SK-N-SH (cell line): ENCODE measurements around the gene CA5A. TPM values are rescaled to one million over a fixed set of nuclear protein-coding genes. Genes with fewer than 3 reads are reported as not detected.

Experiments used
- CTCF ChIA-PET: fragments of 300-600, 350-600 bp; formaldehyde crosslinking; extraction: SDS; loops from one replicate; lab custom pipeline; 2021; lab: Yijun Ruan, JAX
- POLR2A ChIA-PET: fragments of 350-600 bp; sonication (Branson Sonifier 250); formaldehyde crosslinking; extraction: SDS; loops from one replicate; lab custom pipeline; 2020; ENCODE audit warnings: antibody characterized with exemption, inconsistent platforms; lab: Yijun Ruan, JAX
- DNase-seq: peaks from one replicate; pipeline ENCODE4 v3.0.0; 2012
- H2AFZ ChIP-seq: fragments of 200-600 bp; sonication (generic); 2 replicates; pipeline ENCODE4 v1.8.1; 2016; ENCODE audit warnings: antibody characterized with exemption, mild to moderate bottlenecking, low read depth
- H3F3A ChIP-seq: fragments of 200-600 bp; sonication (generic); replicated peaks from 2 replicates; pipeline ENCODE3; 2016; ENCODE audit warnings: antibody characterized with exemption, mild to moderate bottlenecking; ENCODE audit not compliant: insufficient read depth
- H3K27ac ChIP-seq, 2 experiments: fragments of 200-500 bp in 1 of 2; fragments of 200-600 bp in 1 of 2; sonication (Bioruptor generic) in 1 of 2; sonication (generic), shearing (Covaris generic) in 1 of 2; 2 replicates each; pipeline versions ENCODE4 v1.5.1 to v1.6.1; 2014 to 2016; ENCODE audit warnings: low read depth in 2 of 2, inconsistent platforms in 1 of 2, low read length in 1 of 2, mild to moderate bottlenecking in 1 of 2, mixed read lengths in 1 of 2
- H3K27me3 ChIP-seq: fragments of 200-600 bp; sonication (generic), shearing (Covaris generic); 2 replicates; pipeline ENCODE4 v1.6.1; 2016; ENCODE audit warnings: mixed run types; ENCODE audit not compliant: insufficient read depth
- H3K36me3 ChIP-seq, 2 experiments: fragments of 200-500 bp in 1 of 2; fragments of 200-600 bp in 1 of 2; sonication (Bioruptor generic) in 1 of 2; sonication (generic) in 1 of 2; replicated peaks in 1 of 2; 2 replicates each; pipeline versions ENCODE3 to v1.5.1; 2014 to 2016; ENCODE audit warnings: low read length in 1 of 2, mild to moderate bottlenecking in 1 of 2; ENCODE audit not compliant: insufficient read depth in 2 of 2, control insufficient read depth in 1 of 2
- H3K4me1 ChIP-seq, 2 experiments: fragments of 200-500 bp in 1 of 2; fragments of 200-600 bp in 1 of 2; sonication (Bioruptor generic) in 1 of 2; sonication (generic), shearing (Covaris generic) in 1 of 2; 2 replicates each; pipeline versions ENCODE4 v1.5.1 to v1.6.1; 2014 to 2016; ENCODE audit warnings: low read depth in 1 of 2, low read length in 1 of 2, mixed run types in 1 of 2; ENCODE audit not compliant: insufficient read depth in 2 of 2, control insufficient read depth in 1 of 2
- H3K4me2 ChIP-seq: fragments of 200-600 bp; sonication (generic), shearing (Covaris generic); 2 replicates; pipeline ENCODE4 v1.6.1; 2017; ENCODE audit warnings: mixed run types
- H3K4me3 ChIP-seq, 2 experiments: fragments of 200-500 bp in 1 of 2; fragments of 200-600 bp in 1 of 2; sonication (Bioruptor generic) in 1 of 2; sonication (generic), shearing (Covaris generic) in 1 of 2; 2 replicates each; pipeline versions ENCODE4 v1.5.1 to v1.8.1; 2014 to 2016; ENCODE audit warnings: low read depth in 2 of 2, inconsistent platforms in 1 of 2, low read length in 1 of 2, mild to moderate bottlenecking in 1 of 2, mixed read lengths in 1 of 2, moderate library complexity in 1 of 2
- H3K79me2 ChIP-seq: fragments of 200-600 bp; sonication (generic); 2 replicates; pipeline ENCODE4 v1.8.1; 2017; ENCODE audit warnings: mild to moderate bottlenecking; ENCODE audit not compliant: insufficient read depth
- H3K9ac ChIP-seq: fragments of 200-600 bp; sonication (generic); 2 replicates; pipeline ENCODE4 v1.6.1; 2017; ENCODE audit warnings: mixed run types
- H3K9me2 ChIP-seq: fragments of 200-600 bp; sonication (generic); 2 replicates; pipeline ENCODE4 v1.6.1; 2017; ENCODE audit warnings: mixed run types
- H3K9me3 ChIP-seq: fragments of 200-600 bp; sonication (generic); 2 replicates; pipeline ENCODE4 v1.6.1; 2017; ENCODE audit warnings: mixed run types, mild to moderate bottlenecking, moderate library complexity
- H4K20me1 ChIP-seq: fragments of 200-600 bp; sonication (generic); 2 replicates; pipeline ENCODE4 v1.6.1; 2017; ENCODE audit warnings: mild to moderate bottlenecking, mixed run types; ENCODE audit not compliant: insufficient read depth
- FOXM1 ChIP-seq: IDR thresholded peaks from 2 replicates; pipeline ENCODE4 v1.4.0; 2012; ENCODE audit warnings: low read depth, mild to moderate bottlenecking
- GATA2 ChIP-seq: sonication (generic); formaldehyde crosslinking; IDR thresholded peaks from 2 replicates; pipeline ENCODE4 v1.5.0; 2020; ENCODE audit warnings: mild to moderate bottlenecking, missing genetic modification reagents
- IRF3 ChIP-seq: fragments of 150-350 bp; IDR thresholded peaks from 2 replicates; pipeline ENCODE4 v1.6.1; 2016; ENCODE audit warnings: mild to moderate bottlenecking, low read depth, low read length
- JUND ChIP-seq: IDR thresholded peaks from 2 replicates; pipeline ENCODE4 v1.4.0; 2012
- MAX ChIP-seq: IDR thresholded peaks from 2 replicates; pipeline ENCODE4 v1.4.0; 2012; ENCODE audit warnings: low read depth
- MEF2A ChIP-seq: IDR thresholded peaks from 2 replicates; pipeline ENCODE4 v1.4.0; 2012; ENCODE audit warnings: low read depth, borderline replicate concordance
- NRF1 ChIP-seq: IDR thresholded peaks from 2 replicates; pipeline ENCODE4 v1.6.1; 2012; ENCODE audit warnings: low read depth, mild to moderate bottlenecking, low read length
- PBX3 ChIP-seq: IDR thresholded peaks from 2 replicates; pipeline ENCODE4; 2012
- RAD21 ChIP-seq: IDR thresholded peaks from 2 replicates; pipeline ENCODE4 v1.6.1; 2012; ENCODE audit warnings: mild to moderate bottlenecking, low read length
- RCOR1 ChIP-seq: fragments of 150-350 bp; IDR thresholded peaks from 2 replicates; pipeline ENCODE4 v1.6.1; 2017; ENCODE audit warnings: antibody characterized with exemption, low read length
- RFX5 ChIP-seq: IDR thresholded peaks from 2 replicates; pipeline ENCODE4 v1.6.1; 2012; ENCODE audit warnings: mild to moderate bottlenecking, improper control_type of control experiment, low read length
- SIN3A ChIP-seq: IDR thresholded peaks from 2 replicates; pipeline ENCODE4 v1.6.1; 2012; ENCODE audit warnings: low read depth, mild to moderate bottlenecking, low read length, moderate library complexity, borderline replicate concordance
- TCF12 ChIP-seq: IDR thresholded peaks from 2 replicates; pipeline ENCODE4 v1.4.0; 2012
- TEAD4 ChIP-seq: IDR thresholded peaks from 2 replicates; pipeline ENCODE4 v1.4.0; 2012; ENCODE audit warnings: mild to moderate bottlenecking, borderline replicate concordance; ENCODE audit not compliant: insufficient read depth
- USF2 ChIP-seq: fragments of 150-350 bp; IDR thresholded peaks from 2 replicates; pipeline ENCODE4 v1.6.1; 2017; ENCODE audit warnings: antibody characterized with exemption, low read length, low read depth, borderline replicate concordance
- YY1 ChIP-seq: IDR thresholded peaks from 2 replicates; pipeline ENCODE4 v1.4.0; 2012; ENCODE audit warnings: low read depth, mild to moderate bottlenecking
- WGBS: methylation state at CpG from one replicate; pipeline ENCODE4 v1.1.6; 2017; ENCODE audit warnings: low lambda C conversion rate; 5-methylcytosine and 5-hydroxymethylcytosine counted together
- polyA plus RNA-seq, 3 experiments: library from polyadenylated mRNA; depleted of rRNA; stranded (reverse); fragments of >200 nt; gene quantifications; 2 replicates each; pipeline ENCODE4 v1.2.3, GENCODE V29; 2012

The CA5A gene
- polyA plus RNA-seq, 1 of the 3 experiments (the other 2 are of a cell fraction): not detected

- Histone ChIP-seq H3K9ac (no peak overlapping the region), H3K4me2 (no peak overlapping the region), H3K36me3 (no peaks in the 10 kb centered on the region), H3K9me3 (no peaks in the 10 kb centered on the region), H3K27me3 (no peaks in the 10 kb centered on the region; the same call in 1 of the 2 replicates), H3K9me2 (no peaks in the 10 kb centered on the region), H3K27ac (no peak overlapping the region), H3K4me3 (no peak overlapping the region), H3F3A (peaks cover 6% of the 10 kb centered on the region), H2AFZ (no peak overlapping the region), H3K4me1 (no peaks in the 10 kb centered on the region; a peak in 1 of 4 replicates), H3K79me2 (no peaks in the 10 kb centered on the region), H4K20me1 (no peaks in the 10 kb centered on the region)
- TF ChIP-seq TCF12: no peak
- TF ChIP-seq PBX3: no peak
- no peak for TF ChIP-seq NRF1
- TF ChIP-seq MAX: no peak
- TF ChIP-seq FOXM1: no peak
- WGBS: 83% methylated on average over 28 of the region's 29 CpGs
- ChIA-PET CTCF (interaction anchor here (0.6 to 1.6 kb wide), 3 partner anchors 11 to 114 kb away, joined by 3 to 10 read pairs (median 3); no protein-coding TSS in a partner anchor), POLR2A (no interaction called here)
- DNase-seq: no peak
Observed at GRCh38 chr16:87882436-87883019, 53.8 kb downstream of the CA5A start.

GRCh38 chr16:87881324-87882200 lies 54.8 kb downstream of the CA5A start:
- POLR2A ChIA-PET: no interaction called here
- Histone ChIP-seq H4K20me1 (no peaks in the 10 kb centered on the region), H3K9ac (no peak overlapping the region), H3K36me3 (no peaks in the 10 kb centered on the region), H3K27ac (no peak overlapping the region), H3K9me2 (no peaks in the 10 kb centered on the region), H3K9me3 (no peaks in the 10 kb centered on the region), H3K4me1 (no peaks in the 10 kb centered on the region; a peak in 1 of 4 replicates), H2AFZ (no peak overlapping the region), H3F3A (peaks cover 6% of the 10 kb centered on the region), H3K27me3 (no peaks in the 10 kb centered on the region; the same call in 1 of the 2 replicates), H3K4me2 (no peak overlapping the region), H3K4me3 (no peak overlapping the region), H3K79me2 (no peaks in the 10 kb centered on the region)
- CTCF ChIA-PET: interaction anchor here (1.6 to 2.1 kb wide), 3 partner anchors 10 to 103 kb away, joined by 8 to 10 read pairs (median 9); no protein-coding TSS in a partner anchor
- no peak for DNase-seq
- TF ChIP-seq RAD21: no peak
- no peak for TF ChIP-seq IRF3
- no peak for TF ChIP-seq GATA2
- TF ChIP-seq TEAD4: no peak
- TF ChIP-seq YY1: no peak
- TF ChIP-seq JUND: no peak
- TF ChIP-seq MAX: no peak
- TF ChIP-seq RFX5: no peak
- no peak for TF ChIP-seq SIN3A
- no peak for TF ChIP-seq FOXM1
- no peak for TF ChIP-seq MEF2A
- no peak for TF ChIP-seq USF2
- no peak for TF ChIP-seq RCOR1
- WGBS: 69% methylated on average over 22 of the region's 24 CpGs
